ENCODE measurements around the gene EXOC6B.

EXOC6B gene

GRCh38 chr2:72131916-72132841 lies 693.7 kb downstream of the EXOC6B start:
- H3K79me2 ChIP-seq (ENCODE audit: low read length), result no peaks in the 10 kb centered on the region
- TF ChIP-seq EZH2phosphoT487 (IDR thresholded peaks at IDR 0.05; ENCODE audit: low read depth) (no peak), CTCF (IDR thresholded peaks at IDR 0.05; ENCODE audit: low read depth, low read length) (no peak)
- H3K27me3 ChIP-seq (ENCODE audit: low read depth, low read length), result no peaks in the 10 kb centered on the region
- H4K20me1 ChIP-seq (ENCODE audit: insufficient read depth, low read length), result no peaks in the 10 kb centered on the region
- no peak overlapping the region for H3K4me2 ChIP-seq (ENCODE audit: low read length)
- no peaks in the 10 kb centered on the region for H3K4me1 ChIP-seq (ENCODE audit: low read length)
- H3K9me3 ChIP-seq (ENCODE audit: insufficient read depth, low read length), result no peaks in the 10 kb centered on the region
- no peaks in the 10 kb centered on the region for H3K36me3 ChIP-seq (replicated peaks; ENCODE audit: low read depth, low read length)
- no peak overlapping the region for H2AFZ ChIP-seq (ENCODE audit: low read depth, low read length)
- no peak overlapping the region for H3K27ac ChIP-seq (ENCODE audit: low read length)
- H3K4me3 ChIP-seq (ENCODE audit: low read length), result no peak overlapping the region
- H3K9ac ChIP-seq (ENCODE audit: low read length), result no peak overlapping the region

GRCh38 chr2:72131371-72131891 lies 694.4 kb downstream of the EXOC6B start:
- no peaks in the 10 kb centered on the region for H3K4me1 ChIP-seq (ENCODE audit: low read length)
- H3K9ac ChIP-seq (ENCODE audit: low read length), result no peak overlapping the region
- no peaks in the 10 kb centered on the region for H3K79me2 ChIP-seq (ENCODE audit: low read length)
- no peaks in the 10 kb centered on the region for H3K27me3 ChIP-seq (ENCODE audit: low read depth, low read length)
- H3K9me3 ChIP-seq (ENCODE audit: insufficient read depth, low read length), result no peaks in the 10 kb centered on the region
- H3K4me2 ChIP-seq (ENCODE audit: low read length), result no peak overlapping the region
- H3K4me3 ChIP-seq (ENCODE audit: low read length), result no peak overlapping the region
- TF ChIP-seq CTCF (IDR thresholded peaks at IDR 0.05; ENCODE audit: low read depth, low read length), result no peak
- TF ChIP-seq EZH2phosphoT487 (IDR thresholded peaks at IDR 0.05; ENCODE audit: low read depth), result no peak
- H3K27ac ChIP-seq (ENCODE audit: low read length), result no peak overlapping the region
- no peaks in the 10 kb centered on the region for H3K36me3 ChIP-seq (replicated peaks; ENCODE audit: low read depth, low read length)
- H4K20me1 ChIP-seq (ENCODE audit: insufficient read depth, low read length), result no peaks in the 10 kb centered on the region
- H2AFZ ChIP-seq (ENCODE audit: low read depth, low read length), result no peak overlapping the region

- Histone ChIP-seq H3K9ac (ENCODE audit: low read length) (no peak overlapping the region), H3K27me3 (ENCODE audit: low read depth, low read length) (no peaks in the 10 kb centered on the region), H3K79me2 (ENCODE audit: low read length) (no peaks in the 10 kb centered on the region), H3K27ac (ENCODE audit: low read length) (no peak overlapping the region), H2AFZ (ENCODE audit: low read depth, low read length) (no peak overlapping the region), H3K4me1 (ENCODE audit: low read length) (no peaks in the 10 kb centered on the region), H3K36me3 (replicated peaks; ENCODE audit: low read depth, low read length) (no peaks in the 10 kb centered on the region), H4K20me1 (ENCODE audit: insufficient read depth, low read length) (no peaks in the 10 kb centered on the region), H3K4me3 (ENCODE audit: low read length) (no peak overlapping the region), H3K4me2 (ENCODE audit: low read length) (no peak overlapping the region), H3K9me3 (ENCODE audit: insufficient read depth, low read length) (no peaks in the 10 kb centered on the region)
- TF ChIP-seq CTCF (IDR thresholded peaks at IDR 0.05; ENCODE audit: low read depth, low read length), result no peak
- TF ChIP-seq EZH2phosphoT487 (IDR thresholded peaks at IDR 0.05; ENCODE audit: low read depth), result no peak
Measured at GRCh38 chr2:72130659-72131360, 695.0 kb downstream of the EXOC6B start.
